ENCODE data around the gene ATF4. TPM values are rescaled to one million over a fixed set of nuclear protein-coding genes. Genes with fewer than 3 reads are reported as not detected.

The ATF4 gene
- total and polyA plus RNA-seq, 2 of the 8 experiments (the other 6 are each of a cell fraction or from before 2014, with no cell fraction given), result 553 to 704 TPM

- TF ChIP-seq MAX (IDR thresholded peaks at IDR 0.05) (no peak), EP300 (IDR thresholded peaks at IDR 0.05; ENCODE audit: borderline replicate concordance in 1 of 2, low read depth in 2 of 2, low read length in 2 of 2) (no peak), E2F6 (IDR thresholded peaks at IDR 0.05) (no peak), KDM1A (IDR thresholded peaks at IDR 0.05; ENCODE audit: borderline replicate concordance, low read length) (no peak), HDAC2 (IDR thresholded peaks at IDR 0.05; ENCODE audit: borderline replicate concordance in 1 of 2, low read depth in 2 of 2, low read length in 2 of 2) (no peak), RFX5 (IDR thresholded peaks at IDR 0.05; ENCODE audit: borderline replicate concordance, low read depth, low read length) (no peak), ATF3 (IDR thresholded peaks at IDR 0.05; ENCODE audit: insufficient read depth, low read depth, low read length) (no peak)
Measured at GRCh38 chr22:39490966-39491680, 29.2 kb upstream of the ATF4 start (continued).

All from H1 (cell line).